DMS153 treated with DMSO at 0.1 percent for 48 hours (cell line): ENCODE measurements around the gene NDRG2.
"Not testable (repeated sequence)": the region's sequence is repeated elsewhere in the genome, so short reads cannot be mapped to it uniquely, and the experiment has no call there.

Experiments used
- DNase-seq: peaks from one replicate; lab custom pipeline; 2025; ENCODE audit not compliant: unreplicated experiment; lab: John Stamatoyannopoulos, UW

NDRG2 gene

GRCh38 chr14:21056520-21057163 lies 31.8 kb upstream of the NDRG2 start:
- no peak for DNase-seq

GRCh38 chr14:21055432-21056117 lies 30.7 kb upstream of the NDRG2 start:
- DNase-seq = no peak

DNA sequence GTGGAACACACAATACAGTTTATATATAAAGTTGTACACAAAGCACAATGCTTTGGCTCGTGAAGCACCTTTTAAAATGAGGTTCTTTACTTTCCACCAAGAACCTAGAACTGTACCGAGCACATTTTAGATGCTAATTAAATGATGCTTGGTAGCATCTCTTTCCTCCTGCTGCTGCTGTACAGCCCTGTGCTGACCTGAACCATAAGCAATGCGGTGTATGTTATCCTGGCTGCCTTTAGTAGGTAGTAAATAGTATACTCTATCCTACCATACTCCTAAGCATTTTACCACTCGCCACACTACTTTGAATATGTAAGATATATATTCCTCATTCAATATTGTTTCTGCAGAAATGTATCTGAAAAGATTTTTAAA lies 29.9 kb upstream of the NDRG2 start:
- no peak for DNase-seq

DNA sequence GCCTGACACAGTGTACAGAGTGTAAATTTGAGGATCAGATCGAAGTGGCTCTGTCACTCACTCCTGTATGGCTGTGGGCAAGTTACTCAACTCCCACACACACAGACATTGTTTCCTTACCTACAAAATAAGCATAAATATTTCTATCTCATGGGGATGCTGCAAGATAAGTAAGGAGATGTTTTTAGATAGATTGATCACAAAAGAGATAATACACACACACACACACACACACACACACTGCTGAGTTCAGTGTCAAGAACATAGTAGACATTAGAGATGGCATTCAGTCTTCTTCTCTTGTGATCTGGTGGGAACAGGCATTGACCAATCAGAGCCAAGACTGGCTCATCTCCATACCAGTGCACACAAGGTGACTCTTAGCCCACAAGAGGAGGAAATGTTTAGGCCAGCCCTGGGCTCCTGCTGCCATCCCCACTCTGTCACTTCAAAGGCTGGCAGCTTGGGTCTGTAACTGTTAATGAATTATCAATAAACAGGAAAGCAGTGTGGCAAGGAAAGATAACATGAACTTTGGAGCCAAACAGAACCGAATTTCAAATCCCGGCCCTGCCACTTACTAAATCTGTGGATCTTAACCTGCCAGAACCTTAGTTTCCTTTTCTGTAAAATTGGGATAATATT lies 29.4 kb upstream of the NDRG2 start:
- no peak for DNase-seq

DNA sequence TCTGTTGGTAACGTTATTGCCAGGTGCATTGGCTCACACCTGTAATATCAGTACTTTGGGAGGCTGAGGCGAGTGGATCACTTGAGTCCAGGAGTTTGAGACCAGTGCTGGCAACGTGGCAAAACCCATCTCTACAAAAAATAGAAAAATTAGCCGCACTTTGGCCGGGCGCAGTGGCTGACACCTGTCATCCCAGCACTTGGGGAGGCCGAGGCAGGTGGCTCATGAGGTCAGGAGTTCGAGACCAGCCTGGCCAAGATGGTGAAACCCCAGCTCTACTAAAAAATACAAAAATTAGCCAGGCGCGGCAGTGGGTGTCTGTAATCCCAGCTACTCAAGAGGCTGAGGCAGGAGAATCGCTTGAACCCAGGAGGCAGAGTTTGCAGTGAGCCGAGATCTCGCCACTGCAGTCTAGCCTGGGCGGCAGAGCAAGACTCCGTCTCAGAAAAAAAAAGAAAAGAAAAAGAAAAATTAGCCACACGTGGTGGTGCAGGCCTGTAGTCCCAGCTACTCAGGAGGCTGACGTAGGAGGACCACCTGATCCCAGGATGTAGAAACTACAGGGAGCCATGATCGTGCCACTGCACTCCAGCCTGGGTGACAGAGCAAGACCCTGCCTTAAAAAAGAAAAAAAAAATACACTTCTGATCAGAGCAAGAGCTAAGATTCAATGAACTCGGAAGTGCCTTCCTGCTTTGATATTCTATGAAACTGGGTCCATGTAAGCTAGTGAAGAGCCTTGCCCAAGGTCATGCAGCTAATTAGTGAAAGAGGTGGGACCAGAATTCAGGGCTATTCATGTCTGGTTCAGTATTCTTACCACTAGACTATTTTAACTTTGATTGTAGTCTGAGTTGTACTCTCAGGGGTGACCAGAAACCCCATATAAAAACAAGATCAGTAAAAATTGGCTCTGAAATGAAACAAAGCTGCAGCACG lies 28.6 kb upstream of the NDRG2 start:
- no peak for DNase-seq

GRCh38 chr14:21050597-21050996 lies 25.7 kb upstream of the NDRG2 start:
- no peak for DNase-seq

DNA sequence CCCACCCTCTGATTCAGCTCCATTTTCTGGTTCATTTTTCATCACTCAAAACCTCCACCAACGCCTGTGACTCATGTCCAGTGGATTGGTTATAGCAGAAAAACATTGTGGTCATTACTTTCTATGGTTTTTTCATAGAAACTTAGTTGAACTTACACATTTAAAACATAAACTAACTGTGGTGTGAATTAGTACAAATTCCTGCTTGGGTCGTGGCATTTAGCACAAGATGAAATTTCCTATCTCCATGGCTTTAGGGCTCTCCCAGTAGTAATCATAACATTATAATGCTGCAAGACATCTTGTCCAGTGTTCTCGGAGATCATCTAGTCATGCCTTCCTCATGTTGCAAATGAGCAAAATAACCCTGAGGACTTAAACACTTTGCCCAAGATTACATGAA lies 24.4 kb upstream of the NDRG2 start:
- DNase-seq = no peak

DNA sequence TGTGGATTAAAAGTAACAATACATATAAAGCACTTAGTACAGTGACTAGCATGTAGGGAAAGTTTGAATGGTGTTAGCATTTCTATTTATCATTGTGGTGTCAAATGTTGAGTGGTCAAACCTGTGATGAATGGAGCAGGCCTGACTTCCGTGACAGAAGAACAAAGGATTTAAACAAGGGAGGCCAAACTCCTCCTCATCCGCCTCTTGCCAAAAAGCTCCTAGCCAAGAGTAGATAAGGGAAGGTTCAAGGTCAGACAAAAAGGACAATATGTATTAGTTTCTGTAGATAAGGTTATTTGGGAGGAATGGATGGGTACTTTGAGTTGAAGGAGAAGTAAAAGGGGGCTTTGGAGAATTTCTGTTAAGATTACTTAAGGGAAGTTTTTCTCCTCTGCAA lies 23.8 kb upstream of the NDRG2 start:
- no peak for DNase-seq

DNA sequence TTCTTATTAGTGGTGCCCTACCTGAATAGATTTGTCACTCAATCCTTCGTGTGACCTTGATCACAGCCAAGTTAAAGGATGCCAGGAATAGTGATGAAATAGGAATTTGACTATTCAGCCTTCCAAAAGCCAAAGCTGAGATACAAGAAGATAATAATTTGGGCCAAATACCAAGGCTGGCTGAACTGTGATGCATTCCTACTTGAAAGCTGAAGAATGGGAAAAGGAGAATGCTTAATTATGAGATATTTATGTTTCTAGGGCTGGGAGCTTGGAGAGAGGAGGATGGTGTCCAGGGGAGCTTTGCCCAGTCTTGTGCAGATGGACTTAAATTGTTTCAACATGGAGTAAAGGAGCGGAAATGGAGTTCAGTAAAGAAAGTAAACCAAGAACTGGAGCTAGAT lies 22.5 kb upstream of the NDRG2 start:
- DNase-seq = no peak

- DNase-seq = peak; percentile 9
These were observed 19.2 kb upstream of the NDRG2 start for GRCh38 chr14:21043974-21044618.

- DNase-seq = no peak
These were observed 18.6 kb upstream of the NDRG2 start for GRCh38 chr14:21043387-21043973.

GRCh38 chr14:21042918-21043317 lies 18.1 kb upstream of the NDRG2 start:
- DNase-seq = no peak

- DNase-seq = no peak
These were observed 17.0 kb upstream of the NDRG2 start, which contains the start of gene RNASE7 for GRCh38 chr14:21041676-21042433. Gene RNASE7, plus strand, starts transcription at chr14:21042362. Its CDS starts 631 bp downstream, at chr14:21042993.

DNA sequence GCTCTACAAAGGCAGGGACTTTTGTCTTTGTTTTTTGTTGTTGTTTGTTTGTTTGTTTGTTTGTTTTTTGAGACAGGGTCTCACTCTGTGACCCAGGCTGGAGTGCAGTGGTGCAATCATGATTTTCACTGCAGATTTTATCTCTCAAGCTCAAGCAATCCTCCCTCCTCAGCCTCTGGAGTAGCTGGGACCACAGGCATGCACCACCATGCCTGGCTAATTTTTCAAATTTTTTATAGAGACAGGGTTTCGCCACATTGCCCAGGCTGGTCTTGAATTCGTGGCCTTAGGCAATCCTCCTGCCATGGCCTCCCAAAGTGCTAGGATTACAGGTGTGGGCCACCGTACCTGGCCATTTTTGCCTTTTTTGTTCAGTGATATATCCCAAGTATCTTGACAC lies 16.1 kb upstream of the NDRG2 start:
- not testable (repeated sequence) for DNase-seq

- no peak for DNase-seq
These were observed 15.6 kb upstream of the NDRG2 start for GRCh38 chr14:21040370-21040925.

DNA sequence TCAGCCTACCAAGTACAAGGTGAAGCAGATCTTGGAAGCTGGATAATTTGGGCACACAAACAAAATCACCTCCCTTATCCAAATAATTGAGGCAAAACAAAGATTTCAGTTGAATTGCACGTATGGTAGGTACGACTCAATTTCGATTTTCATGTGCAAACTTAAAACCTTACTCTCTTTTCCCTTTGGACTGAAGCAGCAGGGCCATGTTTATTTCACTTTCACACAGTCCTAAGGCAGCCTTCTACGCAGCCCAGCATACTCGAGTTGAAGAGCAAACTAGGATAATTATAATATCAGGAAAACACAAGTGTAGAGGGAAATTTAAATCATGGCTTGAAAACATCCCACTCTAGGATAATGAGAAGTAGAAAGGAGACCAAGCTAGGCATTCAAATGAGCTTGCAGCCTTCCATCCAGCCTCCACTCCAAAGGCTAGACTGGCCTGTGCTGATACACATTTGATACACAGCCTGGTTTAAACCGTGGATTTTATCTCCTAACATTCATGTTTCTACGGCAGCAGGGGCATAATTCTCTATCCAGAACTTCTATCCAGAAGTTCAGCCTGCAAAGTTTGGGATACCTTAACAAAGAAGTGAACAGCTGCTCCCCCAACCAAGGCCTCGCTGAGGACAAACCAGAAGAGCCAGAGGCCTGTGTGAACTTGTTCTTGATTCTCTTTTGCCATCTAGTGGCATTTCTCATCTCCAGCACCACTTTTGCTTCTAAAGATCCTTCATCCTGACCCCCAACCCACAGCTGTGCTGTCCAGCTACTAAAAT lies 14.9 kb upstream of the NDRG2 start:
- peak; percentile 15 for DNase-seq

DNA sequence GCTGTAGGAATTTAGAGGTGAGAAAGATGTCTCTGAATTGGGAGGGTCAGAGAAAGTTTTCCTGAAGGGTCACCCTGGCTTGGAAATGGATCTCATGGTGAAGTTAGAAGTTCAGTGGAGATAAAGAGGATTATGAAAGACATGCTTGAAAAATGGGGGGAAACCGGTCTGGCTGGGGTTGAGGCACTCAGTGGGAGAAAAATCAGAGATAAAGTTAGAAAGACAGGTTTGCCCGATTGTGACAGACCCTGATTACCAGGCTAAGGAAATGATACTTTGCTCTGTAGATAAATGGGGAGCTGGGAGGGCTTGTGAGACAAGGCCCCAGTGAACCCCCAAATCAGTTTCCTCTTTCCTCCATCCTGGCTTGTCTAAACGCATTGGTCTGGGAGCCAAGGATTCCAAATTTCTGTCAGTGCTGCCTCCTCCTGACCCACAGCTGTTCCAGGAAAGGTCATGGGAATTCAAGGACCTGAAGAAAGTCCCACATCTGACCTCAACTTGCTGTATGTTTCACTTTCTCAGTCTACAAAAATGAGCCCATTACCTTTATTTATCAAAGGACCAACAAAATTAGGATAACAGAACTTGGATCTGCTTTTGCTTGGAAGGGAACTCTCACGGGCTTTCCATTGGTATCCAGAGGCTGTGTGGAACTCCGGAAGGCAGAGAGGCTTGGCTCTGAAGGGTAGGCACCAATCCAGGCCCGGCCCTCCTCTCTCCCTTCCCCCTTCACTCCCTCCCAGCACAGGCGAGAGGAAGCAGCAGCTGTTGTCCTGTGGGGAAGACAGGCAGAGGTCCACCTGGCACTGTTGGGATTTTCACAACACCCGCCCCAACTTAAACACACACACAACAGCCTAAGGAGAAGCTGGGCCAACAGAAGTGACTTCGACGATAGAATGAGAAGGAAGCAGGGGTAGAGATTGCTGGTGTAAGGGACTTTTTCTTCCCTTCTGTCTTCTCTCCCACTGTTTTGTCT lies 13.9 kb upstream of the NDRG2 start:
- peak; percentile 1 for DNase-seq
